ENCODE measurements around the gene CACNA1S. TPM values are rescaled to one million over a fixed set of nuclear protein-coding genes. Genes with fewer than 3 reads are reported as not detected.

The CACNA1S gene
- total and polyA plus RNA-seq, 2 of the 8 experiments (the other 6 are each of a cell fraction or from before 2014, with no cell fraction given) = 0.06 TPM; not detected in 1

DNA sequence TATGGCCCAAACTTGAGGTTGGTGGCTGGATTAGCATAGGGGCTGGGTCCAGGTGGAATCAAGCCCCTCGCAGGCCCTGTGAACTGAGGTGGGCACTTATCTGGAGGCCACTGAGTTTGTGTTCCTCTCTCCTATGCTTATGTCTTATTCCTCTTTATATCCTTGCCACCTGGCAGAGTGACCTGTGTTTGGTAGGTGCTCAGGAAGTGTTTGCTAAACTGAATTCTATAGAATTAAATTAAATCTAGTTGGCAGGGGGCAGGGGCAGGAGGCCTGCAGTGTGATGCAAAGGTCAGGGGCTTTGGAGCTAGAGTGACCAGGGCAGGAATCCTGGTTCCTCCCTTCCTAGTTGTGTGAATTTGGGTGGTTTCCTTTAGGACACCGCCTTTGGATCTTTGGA lies 43.1 kb upstream of the CACNA1S start:
- no peak overlapping the region for H4K8ac ChIP-seq (ENCODE audit: extremely low read depth, insufficient read depth, low read length)
- FAIRE-seq (no peak), DNase-seq (ENCODE audit: low read depth in 1 of 2, low spot score in 2 of 2) (no peak)
- no peak overlapping the region for H2BK5ac ChIP-seq (ENCODE audit: low read depth, low read length)
- H3K23me2 ChIP-seq (ENCODE audit: low read depth, low read length) = peaks cover 6% of the 10 kb centered on the region; the same call in 1 of the 2 replicates
- H2BK120ac ChIP-seq (replicated peaks; ENCODE audit: low read depth, low read length) = no peak overlapping the region
- peaks cover 4 to 24% (median 16%) of the 10 kb centered on the region in 4 experiments; a peak in 7 of 8 replicates for H3K36me3 ChIP-seq (ENCODE audit: control insufficient read depth in 2 of 4, insufficient read depth in 4 of 4, low read length in 3 of 4)
- no peak overlapping the region for H4K91ac ChIP-seq (replicated peaks; ENCODE audit: insufficient read length, low read length)
- no peak overlapping the region for H3K14ac ChIP-seq (ENCODE audit: insufficient read length)
- H3K27me3 ChIP-seq (replicated peaks in 1 of 4; ENCODE audit: control insufficient read depth in 3 of 4, extremely low read depth in 1 of 4, insufficient read depth in 3 of 4, low read length in 3 of 4) = no peaks in the 10 kb centered on the region; a peak in 1 of 7 replicates
- no peak overlapping the region for H4K5ac ChIP-seq (ENCODE audit: insufficient read length, low read depth, low read length)
- H3K4me3 ChIP-seq (ENCODE audit: extremely low read depth in 1 of 4, insufficient read depth in 2 of 4, low read depth in 3 of 4, low read length in 4 of 4) = no peak overlapping the region
- H3K79me2 ChIP-seq (ENCODE audit: control insufficient read depth in 1 of 2, insufficient read depth in 2 of 2, low read length in 2 of 2) = peaks cover 0 to 18% of the 10 kb centered on the region in 2 experiments; a peak in 3 of 4 replicates
- POLR2A ChIA-PET (ENCODE audit: partially characterized antibody) = interaction anchor here (0.8 to 11.8 kb wide), 4 partner anchors 14 to 263 kb away, joined by 3 to 105 read pairs (median 13); no protein-coding TSS in a partner anchor
- H3K9me3 ChIP-seq (ENCODE audit: insufficient read depth in 2 of 2, low read depth in 1 of 2, low read length in 1 of 2) = no peaks in the 10 kb centered on the region
- H3K23ac ChIP-seq (ENCODE audit: insufficient read length) = no peak overlapping the region
- CTCF ChIA-PET (ENCODE audit: partially characterized antibody) = interaction anchor here (1.0 to 2.0 kb wide), 5 partner anchors 14 to 206 kb away, joined by 3 to 13 read pairs (median 5); no protein-coding TSS in a partner anchor
- H4K20me1 ChIP-seq (replicated peaks in 1 of 2; ENCODE audit: control insufficient read depth in 1 of 2, insufficient read depth in 2 of 2, low read length in 2 of 2) = peaks cover 0 to 3% of the 10 kb centered on the region in 2 experiments
- H2BK15ac ChIP-seq (ENCODE audit: low read length) = no peak overlapping the region
- H2AFZ ChIP-seq (ENCODE audit: low read length) = no peak overlapping the region
- no peak overlapping the region for H3K18ac ChIP-seq (ENCODE audit: extremely low read depth, low read length)
- no peak overlapping the region for H3K27ac ChIP-seq (ENCODE audit: low read depth, low read length)
- peaks cover 0 to 13% (median 7%) of the 10 kb centered on the region in 4 experiments; a peak in 6 of 7 replicates for H3K4me1 ChIP-seq (replicated peaks in 1 of 4; ENCODE audit: control insufficient read depth in 3 of 4, insufficient read depth in 4 of 4, low read length in 3 of 4)
- no peak overlapping the region for H3K56ac ChIP-seq (replicated peaks; ENCODE audit: insufficient read length, low read depth, low read length)
- H3K4ac ChIP-seq (replicated peaks; ENCODE audit: insufficient read length, low read depth, low read length) = no peak overlapping the region
- H2AK5ac ChIP-seq (ENCODE audit: low read depth, low read length) = no peak overlapping the region
- peaks cover 4% of the 10 kb centered on the region; the same call in 1 of the 2 replicates for H3K79me1 ChIP-seq (ENCODE audit: low read depth, low read length)
- H3K9ac ChIP-seq (replicated peaks in 1 of 4; ENCODE audit: extremely low read depth in 1 of 4, low read depth in 3 of 4, low read length in 3 of 4) = no peak overlapping the region
- H2BK20ac ChIP-seq (ENCODE audit: low read length) = no peak overlapping the region
- no peak overlapping the region; a peak in 1 of 4 replicates for H3K4me2 ChIP-seq (ENCODE audit: insufficient read depth in 1 of 2, low read depth in 2 of 2, low read length in 2 of 2)
- H2BK12ac ChIP-seq (ENCODE audit: low read depth, low read length) = no peak overlapping the region
- 95% methylated on average over 2 of the region's 2 CpGs; no CpG with 5 or more reads in 1 of the 2 experiments for WGBS, 2 experiments (ENCODE audit: extremely low coverage in 1 of 2, insufficient coverage in 1 of 2, insufficient read length in 1 of 2, insufficient replicate concordance in 2 of 2, low coverage in 1 of 2, low lambda C conversion rate in 2 of 2, missing lambda C conversion rate in 1 of 2)
- no peak for TF ChIP-seq RBBP5 (IDR thresholded peaks at IDR 0.05; ENCODE audit: borderline replicate concordance, low read depth, low read length)
- peak; percentile 55 for TF ChIP-seq TAF7 (optimal IDR thresholded peaks at IDR 0.05; ENCODE audit: borderline replicate concordance, low read depth, low read length)
- TF ChIP-seq TAF1 (IDR thresholded peaks at IDR 0.05; ENCODE audit: low read depth, low read length) = no peak
- TF ChIP-seq MAFK (IDR thresholded peaks at IDR 0.05; ENCODE audit: low read depth, low read length) = no peak
- no peak for TF ChIP-seq CREB1 (IDR thresholded peaks at IDR 0.05)
- TF ChIP-seq, protein P1, sequence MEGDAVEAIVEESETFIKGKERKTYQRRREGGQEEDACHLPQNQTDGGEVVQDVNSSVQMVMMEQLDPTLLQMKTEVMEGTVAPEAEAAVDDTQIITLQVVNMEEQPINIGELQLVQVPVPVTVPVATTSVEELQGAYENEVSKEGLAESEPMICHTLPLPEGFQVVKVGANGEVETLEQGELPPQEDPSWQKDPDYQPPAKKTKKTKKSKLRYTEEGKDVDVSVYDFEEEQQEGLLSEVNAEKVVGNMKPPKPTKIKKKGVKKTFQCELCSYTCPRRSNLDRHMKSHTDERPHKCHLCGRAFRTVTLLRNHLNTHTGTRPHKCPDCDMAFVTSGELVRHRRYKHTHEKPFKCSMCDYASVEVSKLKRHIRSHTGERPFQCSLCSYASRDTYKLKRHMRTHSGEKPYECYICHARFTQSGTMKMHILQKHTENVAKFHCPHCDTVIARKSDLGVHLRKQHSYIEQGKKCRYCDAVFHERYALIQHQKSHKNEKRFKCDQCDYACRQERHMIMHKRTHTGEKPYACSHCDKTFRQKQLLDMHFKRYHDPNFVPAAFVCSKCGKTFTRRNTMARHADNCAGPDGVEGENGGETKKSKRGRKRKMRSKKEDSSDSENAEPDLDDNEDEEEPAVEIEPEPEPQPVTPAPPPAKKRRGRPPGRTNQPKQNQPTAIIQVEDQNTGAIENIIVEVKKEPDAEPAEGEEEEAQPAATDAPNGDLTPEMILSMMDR (IDR thresholded peaks at IDR 0.05; ENCODE audit: control extremely low read depth in 1 of 3, insufficient read depth in 1 of 3, low read depth in 1 of 3, low read length in 3 of 3) = no peak

Measured in H1 (cell line).